CD4-positive, alpha-beta memory T cell (primary cell): Measurements from ENCODE around the gene EEF1AKMT1. TPM values are rescaled to one million over a fixed set of nuclear protein-coding genes. Genes with fewer than 3 reads are reported as not detected.

Experiments
- CTCF ChIA-PET: fragments of 350-600 bp; sonication (Branson Sonifier 250); formaldehyde crosslinking; loops from one replicate; lab custom pipeline; 2021; ENCODE audit warnings: inconsistent platforms; ENCODE audit not compliant: partially characterized antibody; lab: Charles Lee
- POLR2A ChIA-PET: fragments of 350-600 bp; sonication (Branson Sonifier 250); formaldehyde crosslinking; loops from one replicate; lab custom pipeline; 2021; ENCODE audit not compliant: partially characterized antibody; lab: Charles Lee
- DNase-seq, 5 donors: peaks; one replicate each; pipeline versions ENCODE4 v3.0.0 to v3.0.0-alpha.2; 2020 to 2022; ENCODE audit warnings: mixed read lengths in 1 of 5
- H3K27ac ChIP-seq: one replicate; pipeline ENCODE4 v1.7.0; 2013; ENCODE audit warnings: low read depth, low read length
- H3K27me3 ChIP-seq: 2 replicates; pipeline ENCODE4 v1.7.0; 2013; ENCODE audit warnings: mild to moderate bottlenecking, low read length, moderate library complexity; ENCODE audit not compliant: insufficient read depth
- H3K36me3 ChIP-seq: 2 replicates; pipeline ENCODE4 v1.7.0; 2013; ENCODE audit warnings: mild to moderate bottlenecking, low read length, moderate library complexity; ENCODE audit not compliant: insufficient read depth
- H3K4me1 ChIP-seq: 2 replicates; pipeline ENCODE4 v1.7.0; 2013; ENCODE audit warnings: mild to moderate bottlenecking, low read length, moderate library complexity; ENCODE audit not compliant: insufficient read depth
- H3K4me3 ChIP-seq, 2 donors: one replicate each; pipeline ENCODE4 v1.7.0; 2013; ENCODE audit warnings: low read length in 2 of 2, mild to moderate bottlenecking in 1 of 2
- H3K9me3 ChIP-seq, 2 donors: one replicate each; pipeline ENCODE4 v1.7.0; 2013; ENCODE audit warnings: low read length in 2 of 2, control low read depth in 1 of 2; ENCODE audit not compliant: control insufficient read depth in 1 of 2
- H3K27ac Mint-ChIP-seq, 7 donors: one replicate each; pipeline ENCODE4 v1.8.0; 2020 to 2021; ENCODE audit warnings: mixed read lengths in 7 of 7, mild to moderate bottlenecking in 6 of 7, inconsistent platforms in 3 of 7, moderate library complexity in 3 of 7
- H3K27me3 Mint-ChIP-seq, 2 donors: one replicate each; pipeline ENCODE4 v1.8.0; 2020 to 2021; ENCODE audit warnings: mixed read lengths in 2 of 2
- H3K36me3 Mint-ChIP-seq, 2 donors: one replicate each; pipeline ENCODE4 v1.8.0; 2020 to 2021; ENCODE audit warnings: mixed read lengths in 2 of 2, inconsistent platforms in 1 of 2, mild to moderate bottlenecking in 1 of 2
- H3K4me1 Mint-ChIP-seq, 4 donors: one replicate each; pipeline ENCODE4 v1.8.0; 2020 to 2021; ENCODE audit warnings: mixed read lengths in 4 of 4, mild to moderate bottlenecking in 1 of 4
- H3K4me3 Mint-ChIP-seq, 8 donors: one replicate each; pipeline ENCODE4 v1.8.0; 2020 to 2021; ENCODE audit warnings: mixed read lengths in 8 of 8, mild to moderate bottlenecking in 7 of 8, moderate library complexity in 6 of 8, inconsistent platforms in 3 of 8
- H3K9me3 Mint-ChIP-seq, 8 donors: one replicate each; pipeline ENCODE4 v1.8.0; 2020 to 2021; ENCODE audit warnings: mixed read lengths in 8 of 8, mild to moderate bottlenecking in 5 of 8, inconsistent platforms in 3 of 8, moderate library complexity in 1 of 8
- intact Hi-C: fragments of 100-400 bp; cut with micrococcal nuclease; formaldehyde crosslinking; loops from one replicate; pipeline ENCODE4 v1.15.1; 2023
- polyA plus RNA-seq, 2 donors: library from polyadenylated mRNA; unstranded; fragments of 300-500 nt; fragmentation: Illumina TruSeq; gene quantifications; one replicate each; pipeline ENCODE4 v1.2.3, GENCODE V29; 2021
- total RNA-seq, 2 experiments: library from RNA; stranded (reverse); gene quantifications; one replicate each; pipeline ENCODE4 v1.2.3, GENCODE V29; 2021

The EEF1AKMT1 gene
- total and polyA plus RNA-seq, 4 experiments from 2014 or later = 8.1 to 16.2 (median 10.1) TPM

- Histone ChIP-seq H3K36me3 (no peaks in the 10 kb centered on the region), H3K4me3 (no peak overlapping the region), H3K27ac (no peak overlapping the region), H3K4me1 (no peaks in the 10 kb centered on the region), H3K27me3 (no peaks in the 10 kb centered on the region), H3K9me3 (no peaks in the 10 kb centered on the region)
- Mint-ChIP-seq H3K36me3 (no peaks in the 10 kb centered on the region), H3K4me1 (peaks cover 0 to 2% (median 0%) of the 10 kb centered on the region in 4 donors), H3K4me3 (no peak overlapping the region), H3K9me3 (peaks cover 0 to 1% (median 0%) of the 10 kb centered on the region in 8 donors), H3K27ac (no peak overlapping the region), H3K27me3 (peaks cover 10 to 15% of the 10 kb centered on the region in 2 donors)
- no peak for DNase-seq
- intact Hi-C loops = no loop called here
- ChIA-PET CTCF (no interaction called here), POLR2A (no interaction called here)
These were observed 54.0 kb downstream of the EEF1AKMT1 start for GRCh38 chr13:20719783-20720182.

- Mint-ChIP-seq H3K27ac (no peak overlapping the region), H3K4me3 (no peak overlapping the region), H3K4me1 (peaks cover 0 to 2% (median 0%) of the 10 kb centered on the region in 4 donors), H3K27me3 (peaks cover 10 to 17% of the 10 kb centered on the region in 2 donors), H3K9me3 (peaks cover 0 to 1% (median 0%) of the 10 kb centered on the region in 8 donors), H3K36me3 (no peaks in the 10 kb centered on the region)
- DNase-seq = no peak
- no peaks in the 10 kb centered on the region for H3K9me3 ChIP-seq
- intact Hi-C loops = no loop called here
- ChIA-PET POLR2A (no interaction called here), CTCF (no interaction called here)
- no peak overlapping the region for H3K4me3 ChIP-seq
- no peaks in the 10 kb centered on the region for H3K27me3 ChIP-seq
- no peak overlapping the region for H3K27ac ChIP-seq
- H3K36me3 ChIP-seq = no peaks in the 10 kb centered on the region
- no peaks in the 10 kb centered on the region for H3K4me1 ChIP-seq
These were observed 54.7 kb downstream of the EEF1AKMT1 start for GRCh38 chr13:20718958-20719566.

GRCh38 chr13:20717581-20718542, 55.9 kb downstream of the EEF1AKMT1 start:
- H3K36me3 ChIP-seq = no peaks in the 10 kb centered on the region
- H3K9me3 Mint-ChIP-seq = peaks cover 0 to 1% (median 0%) of the 10 kb centered on the region in 8 donors
- H3K4me1 ChIP-seq = peaks cover under 1% of the 10 kb centered on the region
- H3K36me3 Mint-ChIP-seq = no peaks in the 10 kb centered on the region
- H3K27ac Mint-ChIP-seq = no peak overlapping the region
- H3K27me3 ChIP-seq = no peaks in the 10 kb centered on the region
- POLR2A ChIA-PET = no interaction called here
- H3K4me1 Mint-ChIP-seq = peaks cover 3 to 7% (median 5%) of the 10 kb centered on the region in 4 donors
- peaks cover 10 to 18% of the 10 kb centered on the region in 2 donors for H3K27me3 Mint-ChIP-seq
- H3K4me3 ChIP-seq = no peak overlapping the region
- CTCF ChIA-PET = interaction anchor here (9.1 kb wide), 1 partner anchor 206 kb away, joined by 90 read pairs; no protein-coding TSS in a partner anchor
- intact Hi-C loops = no loop called here
- H3K9me3 ChIP-seq = no peaks in the 10 kb centered on the region
- DNase-seq = no peak
- no peak overlapping the region for H3K27ac ChIP-seq
- no peak overlapping the region for H3K4me3 Mint-ChIP-seq

GRCh38 chr13:20716951-20717350, 56.8 kb downstream of the EEF1AKMT1 start:
- CTCF ChIA-PET = interaction anchor here (7.9 to 9.1 kb wide), 2 partner anchors 111 to 207 kb away, joined by 68 to 90 read pairs; no protein-coding TSS in a partner anchor
- no peak overlapping the region for H3K27ac ChIP-seq
- no peak overlapping the region for H3K27ac Mint-ChIP-seq

DNA sequence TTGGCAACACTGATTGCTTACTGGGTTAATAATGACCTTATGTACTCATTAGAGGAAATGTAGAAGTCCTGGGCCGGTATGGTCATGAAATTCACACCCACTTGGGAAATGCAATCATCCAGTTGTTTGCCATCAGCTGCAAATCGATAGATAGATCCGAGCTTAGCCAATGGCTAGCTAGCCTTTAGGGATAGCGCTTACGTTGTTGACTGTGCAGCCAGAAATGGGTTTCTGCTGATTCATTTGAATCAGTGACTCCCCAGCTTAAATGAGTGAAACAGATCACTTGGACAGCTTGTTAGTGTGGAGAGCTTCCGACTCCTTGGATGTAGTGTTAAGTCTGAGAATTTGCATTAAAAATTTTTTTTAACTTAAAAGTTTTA, 58.4 kb downstream of the EEF1AKMT1 start:
- Mint-ChIP-seq H3K36me3 (no peaks in the 10 kb centered on the region), H3K4me1 (peaks cover 4 to 10% (median 7%) of the 10 kb centered on the region in 4 donors), H3K27me3 (peaks cover 3 to 12% of the 10 kb centered on the region in 2 donors), H3K27ac (no peak overlapping the region), H3K9me3 (peaks cover 0 to 1% (median 0%) of the 10 kb centered on the region in 8 donors), H3K4me3 (no peak overlapping the region)
- Histone ChIP-seq H3K27me3 (no peaks in the 10 kb centered on the region), H3K9me3 (no peaks in the 10 kb centered on the region), H3K27ac (no peak overlapping the region), H3K4me3 (no peak overlapping the region), H3K36me3 (no peaks in the 10 kb centered on the region), H3K4me1 (peaks cover 6% of the 10 kb centered on the region)
- DNase-seq = no peak
- POLR2A ChIA-PET = no interaction called here
- CTCF ChIA-PET = interaction anchor here (0.6 to 9.1 kb wide), 9 partner anchors 8 to 221 kb away, joined by 3 to 90 read pairs (median 5); partner anchors contain the start of gene IL17D
- intact Hi-C loops = no loop called here

More at GRCh38 chr13:20716951-20717350, 56.8 kb downstream of the EEF1AKMT1 start:
- H3K27me3 ChIP-seq = no peaks in the 10 kb centered on the region
- peaks cover 0 to 1% (median 0%) of the 10 kb centered on the region in 8 donors for H3K9me3 Mint-ChIP-seq
- H3K9me3 ChIP-seq = no peaks in the 10 kb centered on the region
- no peak for DNase-seq
- H3K36me3 ChIP-seq = no peaks in the 10 kb centered on the region
- no peak overlapping the region for H3K4me3 Mint-ChIP-seq
- POLR2A ChIA-PET = no interaction called here
- intact Hi-C loops = no loop called here
- peaks cover 6% of the 10 kb centered on the region for H3K4me1 ChIP-seq
- peaks cover 5 to 14% of the 10 kb centered on the region in 2 donors for H3K27me3 Mint-ChIP-seq
- no peaks in the 10 kb centered on the region for H3K36me3 Mint-ChIP-seq
- no peak overlapping the region for H3K4me3 ChIP-seq
- peaks cover 4 to 10% (median 8%) of the 10 kb centered on the region in 4 donors for H3K4me1 Mint-ChIP-seq

DNA sequence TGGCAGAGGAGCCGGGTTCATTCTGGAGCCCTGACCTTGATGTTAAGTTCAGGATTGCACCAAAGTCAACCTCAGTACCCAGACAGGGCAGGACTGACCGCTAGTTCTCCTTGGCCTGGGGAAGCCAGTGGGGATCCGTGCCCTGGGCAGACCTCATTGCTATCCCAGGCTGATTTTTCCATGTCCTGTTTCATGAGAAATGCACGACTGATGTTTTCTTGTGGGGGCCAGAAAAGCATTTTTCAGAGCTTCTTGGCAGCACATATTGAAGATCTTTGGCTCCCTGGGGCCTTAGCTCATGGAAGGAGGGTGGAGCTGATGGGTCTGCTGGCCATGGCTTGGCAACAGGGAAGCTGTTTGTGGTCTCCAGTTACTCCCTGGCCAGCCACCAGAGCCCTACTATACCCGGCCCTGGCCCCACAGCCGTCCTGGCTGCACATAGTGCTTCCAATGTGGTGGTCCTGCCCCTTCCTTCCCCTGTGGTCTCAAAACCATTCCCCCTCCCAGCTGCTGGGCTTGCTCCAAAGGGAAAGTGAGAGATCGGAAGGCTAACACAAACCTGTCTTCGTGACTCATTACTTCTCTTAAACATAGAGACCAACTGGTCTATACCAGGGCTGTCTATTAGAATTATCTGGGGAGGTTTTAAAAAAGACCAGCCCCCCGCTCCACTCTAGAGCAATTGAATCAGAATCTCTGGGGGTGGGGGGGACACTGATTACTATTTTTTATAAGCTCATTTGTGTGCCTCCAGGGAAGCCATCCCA, 59.0 kb downstream of the EEF1AKMT1 start:
- no peak overlapping the region for H3K4me3 ChIP-seq
- H3K36me3 Mint-ChIP-seq = no peaks in the 10 kb centered on the region
- H3K27me3 Mint-ChIP-seq = peaks cover 3 to 12% of the 10 kb centered on the region in 2 donors
- H3K4me1 Mint-ChIP-seq = peaks cover 4 to 10% (median 7%) of the 10 kb centered on the region in 4 donors
- no peak for DNase-seq
- H3K27me3 ChIP-seq = no peaks in the 10 kb centered on the region
- H3K9me3 ChIP-seq = no peaks in the 10 kb centered on the region
- H3K4me1 ChIP-seq = peaks cover 6% of the 10 kb centered on the region
- H3K4me3 Mint-ChIP-seq = no peak overlapping the region
- H3K27ac ChIP-seq = no peak overlapping the region
- H3K9me3 Mint-ChIP-seq = peaks cover 0 to 1% (median 0%) of the 10 kb centered on the region in 8 donors
- POLR2A ChIA-PET = no interaction called here
- H3K36me3 ChIP-seq = no peaks in the 10 kb centered on the region
- CTCF ChIA-PET = interaction anchor here (0.6 to 9.1 kb wide), 8 partner anchors 9 to 221 kb away, joined by 3 to 90 read pairs (median 6); partner anchors contain the start of gene IL17D
- intact Hi-C loops = no loop called here
- no peak overlapping the region for H3K27ac Mint-ChIP-seq
